ENCODE results near the gene PIP4K2A. TPM values are rescaled to one million over a fixed set of nuclear protein-coding genes. Genes with fewer than 3 reads are reported as not detected.

PIP4K2A gene
- total RNA-seq, 1 experiment from 2014 or later, result 5.0 TPM

Other genes with a start within 250 kb of the PIP4K2A start
- gene ARMC3, start 213.5 kb upstream of the PIP4K2A start, total RNA-seq (2014; rRNA removed; shearing (Covaris generic)), result not detected in 2 replicates

All from HT-29 (cell line).